GM12892 (cell line): ENCODE measurements around the gene ZFP57.

ENCODE experiments used
- POLR2A ChIP-seq: IDR thresholded peaks from 2 replicates; pipeline ENCODE4 v1.6.1; 2011; ENCODE audit warnings: low read depth, low read length, control low read depth
- TAF1 ChIP-seq: IDR thresholded peaks from 2 replicates; pipeline ENCODE4 v1.6.1; 2011; ENCODE audit warnings: low read depth, mild to moderate bottlenecking, control low read depth, low read length, borderline replicate concordance

- TF ChIP-seq TAF1 (no peak), POLR2A (peak; percentile 81; the same call in 1 of the 2 replicates)
Observed at GRCh38 chr6:29649701-29650673, 31.0 kb downstream of the ZFP57 start.
